ENCODE measurements around the gene UQCC2.

GRCh38 chr6:33692760-33693158 is 18.7 kb downstream of the UQCC2 start:
- TF ChIP-seq CTCF (IDR thresholded peaks at IDR 0.05) (no peak), ZFX (IDR thresholded peaks at IDR 0.05; ENCODE audit: borderline replicate concordance) (no peak)

Measured in 22Rv1 (cell line).